ENCODE results near the gene SUMF1.

DNA sequence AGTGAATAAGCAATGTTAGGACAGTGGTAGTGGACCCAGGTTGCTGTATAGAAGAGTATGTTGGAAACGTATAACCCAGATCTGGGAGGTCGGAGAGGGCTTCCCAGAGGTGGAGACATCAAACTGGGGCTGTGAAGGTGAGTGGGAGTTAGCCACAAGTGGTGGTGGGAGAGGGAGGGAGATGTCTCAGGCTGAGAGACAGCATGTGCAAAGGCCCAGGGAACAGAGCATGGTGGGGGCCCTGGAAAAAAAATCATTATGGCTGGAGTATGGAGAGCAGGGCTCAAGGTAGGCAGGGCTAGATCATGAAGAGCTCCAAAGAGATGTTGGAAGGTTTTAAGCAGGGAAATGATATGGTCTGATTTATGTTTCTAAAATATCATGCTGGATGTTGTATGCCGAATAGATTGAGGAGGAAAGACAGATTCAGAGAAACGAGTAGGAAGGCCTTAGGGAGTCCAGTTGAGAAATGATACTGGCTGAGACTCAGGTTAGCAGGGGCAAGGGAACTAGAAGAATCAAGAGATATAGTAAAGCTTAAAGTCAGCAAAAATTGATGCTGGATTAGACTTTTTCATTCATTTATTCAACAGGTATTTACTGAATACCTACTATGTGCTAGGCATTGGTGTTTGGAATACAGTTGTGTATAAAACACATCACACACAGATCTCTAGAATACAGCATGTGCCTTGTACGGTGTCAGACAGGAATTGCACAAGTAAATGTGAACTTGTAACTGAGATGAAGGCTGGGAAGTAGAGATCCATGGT lies 43.1 kb upstream of the SUMF1 start:
- no peak for TF ChIP-seq CTCF (IDR thresholded peaks at IDR 0.05; ENCODE audit: low read length)
- no peak for TF ChIP-seq EZH2 (IDR thresholded peaks at IDR 0.05; ENCODE audit: borderline replicate concordance, low read length)

All from OCI-LY1 (cell line).